NCI-H748 (cell line): ENCODE data around the gene PLPP7.
A peak's percentile ranks its signal among the peaks of the same experiment; 100 is the strongest.
"Not testable (repeated sequence)": the region's sequence is repeated elsewhere in the genome, so short reads cannot be mapped to it uniquely, and the experiment has no call there.

Experiments used
- DNase-seq: peaks from one replicate; lab custom pipeline; 2025; ENCODE audit not compliant: unreplicated experiment; lab: John Stamatoyannopoulos, UW

Gene PLPP7

GRCh38 chr9:131266266-131267229, 23.0 kb upstream of the PLPP7 start:
- DNase-seq, result no peak

GRCh38 chr9:131270171-131271015, 19.1 kb upstream of the PLPP7 start:
- no peak for DNase-seq

GRCh38 chr9:131271016-131271273, 18.6 kb upstream of the PLPP7 start:
- DNase-seq, result not testable (repeated sequence)

GRCh38 chr9:131271506-131271931, 18.0 kb upstream of the PLPP7 start:
- DNase-seq, result no peak

GRCh38 chr9:131272212-131272611, 17.3 kb upstream of the PLPP7 start:
- no peak for DNase-seq

GRCh38 chr9:131273146-131273855, 16.2 kb upstream of the PLPP7 start:
- no peak for DNase-seq

GRCh38 chr9:131273856-131274673, 15.5 kb upstream of the PLPP7 start:
- DNase-seq, result no peak

GRCh38 chr9:131274674-131275331, 14.7 kb upstream of the PLPP7 start:
- no peak for DNase-seq

GRCh38 chr9:131275332-131276093, 14.0 kb upstream of the PLPP7 start:
- no peak for DNase-seq

GRCh38 chr9:131276094-131276888, 13.2 kb upstream of the PLPP7 start, which contains the start of gene FAM78A:
TSS of gene FAM78A (minus strand) at chr9:131276510. CDS start at chr9:131276179, 331 bp downstream.
- peak; percentile 26 for DNase-seq

- peak; percentile 46 for DNase-seq
These were observed 12.6 kb upstream of the PLPP7 start for GRCh38 chr9:131276891-131277286.

- peak; percentile 43 for DNase-seq
These were observed 12.1 kb upstream of the PLPP7 start for GRCh38 chr9:131277287-131277909.

- peak; percentile 90 for DNase-seq
These were observed 11.4 kb upstream of the PLPP7 start for GRCh38 chr9:131277910-131278701.

GRCh38 chr9:131278702-131279111, 10.8 kb upstream of the PLPP7 start:
- no peak for DNase-seq

GRCh38 chr9:131279196-131279862, 10.2 kb upstream of the PLPP7 start:
- no peak for DNase-seq

GRCh38 chr9:131279863-131280570, 9.5 kb upstream of the PLPP7 start:
- DNase-seq, result no peak
